Right ventricle myocardium superior (tissue), 1 donor: ENCODE data around the gene ING2. TPM values are rescaled to one million over a fixed set of nuclear protein-coding genes. Genes with fewer than 3 reads are reported as not detected.

ENCODE experiments used
- total RNA-seq: library from RNA; stranded (reverse); fragmentation: NEBNext Ultra II Directional; extraction: Animal tissue kit (Norgen Biotek cat#: 25700); gene quantifications from one replicate; pipeline ENCODE4 v1.2.1, GENCODE V29; 2021
- donor health status: DM: no; HTN: yes; CAD: no; lungs with severe emphysema.

Gene ING2
- total RNA-seq, 1 donor from 2014 or later: 7.0 TPM

Other genes with a start within 250 kb of the ING2 start
- gene CLDN22, start 184.8 kb upstream of the ING2 start, total RNA-seq: not detected
- gene CLDN24, start 182.6 kb upstream of the ING2 start, total RNA-seq: not detected
- 8.7 TPM for gene CDKN2AIP, start 60.4 kb upstream of the ING2 start, total RNA-seq
- 15.1 TPM for gene RWDD4, start 154.1 kb downstream of the ING2 start, total RNA-seq
- gene TRAPPC11, start 154.2 kb downstream of the ING2 start, total RNA-seq: 16.1 TPM